ENCODE results near the gene FKBP1A. TPM values are rescaled to one million over a fixed set of nuclear protein-coding genes. Genes with fewer than 3 reads are reported as not detected.

Gene FKBP1A
- total and polyA plus RNA-seq, 9 of the 15 experiments (the other 6 are each of a cell fraction or from before 2014, with no cell fraction given) = 48.8 to 502 (median 89.6) TPM

DNA sequence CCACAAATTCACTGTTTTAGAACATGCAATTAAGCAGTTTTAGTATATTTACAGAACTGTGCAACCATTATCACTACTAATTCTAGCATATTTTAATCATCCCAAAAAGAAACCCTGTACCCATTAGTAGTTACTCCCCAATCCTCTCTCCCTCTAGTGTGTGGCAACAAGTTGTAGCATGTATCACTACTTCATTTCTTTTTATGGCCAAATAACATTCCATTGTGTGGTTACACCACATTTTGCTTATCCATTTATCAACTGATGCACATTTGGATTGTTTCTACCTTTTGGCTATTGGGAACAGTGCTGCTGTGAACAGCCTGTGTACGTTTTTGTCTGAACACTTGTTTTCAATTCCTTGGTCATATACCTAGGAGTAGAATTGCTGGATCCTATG, 31.5 kb upstream of the FKBP1A start:
- no TSS peak for BruUV-seq (replicated peaks)
- Histone ChIP-seq H3K36me3 (ENCODE audit: control insufficient read depth, insufficient read depth, low read length) (no peaks in the 10 kb centered on the region), H3K4me1 (replicated peaks in 1 of 2; ENCODE audit: control insufficient read depth in 2 of 2, insufficient read depth in 2 of 2, low read length in 2 of 2) (peaks cover 7 to 22% of the 10 kb centered on the region in 2 experiments; a peak in 3 of 5 replicates), H2AFZ (ENCODE audit: low read depth, low read length) (no peak overlapping the region), H3K79me2 (ENCODE audit: control insufficient read depth, insufficient read depth, low read length) (no peaks in the 10 kb centered on the region), H3K4me3 (no peak overlapping the region), H3K9me1 (ENCODE audit: control insufficient read depth, insufficient read depth, low read length) (no peaks in the 10 kb centered on the region), H3K9me3 (replicated peaks; ENCODE audit: control insufficient read depth, insufficient read depth, low read depth, low read length) (no peaks in the 10 kb centered on the region), H3K9ac (ENCODE audit: insufficient read depth in 1 of 2, low read depth in 2 of 2, low read length in 2 of 2) (no peak overlapping the region), H4K20me1 (replicated peaks; ENCODE audit: control insufficient read depth, insufficient read depth, low read length) (no peaks in the 10 kb centered on the region), H3K27me3 (ENCODE audit: control insufficient read depth in 2 of 2, insufficient read depth in 2 of 2, low read length in 2 of 2) (no peaks in the 10 kb centered on the region), H3K27ac (ENCODE audit: extremely low read depth, low read depth, low read length) (no peak overlapping the region), H3K4me2 (ENCODE audit: insufficient read depth, low read length) (peak overlapping the region; percentile 5; the same call in 1 of the 2 replicates)
- DNase-seq (ENCODE audit: extremely low read depth in 1 of 4, low spot score in 3 of 4) (no peak), FAIRE-seq (no peak), ATAC-seq (no peak)
- ChIA-PET POLR2A (interaction anchor here (0.7 to 0.8 kb wide), 2 partner anchors 20 to 38 kb away, joined by 3 to 5 read pairs; no protein-coding TSS in a partner anchor), CTCF (ENCODE audit: low intra/inter-chr PET ratio) (interaction anchor here (1.0 kb wide), 1 partner anchor 79 kb away, joined by 11 read pairs; no protein-coding TSS in a partner anchor)
- intact Hi-C loops (cut with micrococcal nuclease) = loop anchor here (1.0 kb wide), 1 partner anchor 13 kb away; no protein-coding TSS in a partner anchor
- WGBS (ENCODE audit: insufficient coverage, low coverage, missing lambda C conversion rate) = 7% methylated on average over 1 of the region's 1 CpG
- in situ Hi-C loops (cut with MboI) = no loop called here
- TF ChIP-seq, protein P1, sequence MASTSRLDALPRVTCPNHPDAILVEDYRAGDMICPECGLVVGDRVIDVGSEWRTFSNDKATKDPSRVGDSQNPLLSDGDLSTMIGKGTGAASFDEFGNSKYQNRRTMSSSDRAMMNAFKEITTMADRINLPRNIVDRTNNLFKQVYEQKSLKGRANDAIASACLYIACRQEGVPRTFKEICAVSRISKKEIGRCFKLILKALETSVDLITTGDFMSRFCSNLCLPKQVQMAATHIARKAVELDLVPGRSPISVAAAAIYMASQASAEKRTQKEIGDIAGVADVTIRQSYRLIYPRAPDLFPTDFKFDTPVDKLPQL (IDR thresholded peaks at IDR 0.05; ENCODE audit: extremely low read depth, insufficient read length) = no peak
- TF ChIP-seq, protein P2, sequence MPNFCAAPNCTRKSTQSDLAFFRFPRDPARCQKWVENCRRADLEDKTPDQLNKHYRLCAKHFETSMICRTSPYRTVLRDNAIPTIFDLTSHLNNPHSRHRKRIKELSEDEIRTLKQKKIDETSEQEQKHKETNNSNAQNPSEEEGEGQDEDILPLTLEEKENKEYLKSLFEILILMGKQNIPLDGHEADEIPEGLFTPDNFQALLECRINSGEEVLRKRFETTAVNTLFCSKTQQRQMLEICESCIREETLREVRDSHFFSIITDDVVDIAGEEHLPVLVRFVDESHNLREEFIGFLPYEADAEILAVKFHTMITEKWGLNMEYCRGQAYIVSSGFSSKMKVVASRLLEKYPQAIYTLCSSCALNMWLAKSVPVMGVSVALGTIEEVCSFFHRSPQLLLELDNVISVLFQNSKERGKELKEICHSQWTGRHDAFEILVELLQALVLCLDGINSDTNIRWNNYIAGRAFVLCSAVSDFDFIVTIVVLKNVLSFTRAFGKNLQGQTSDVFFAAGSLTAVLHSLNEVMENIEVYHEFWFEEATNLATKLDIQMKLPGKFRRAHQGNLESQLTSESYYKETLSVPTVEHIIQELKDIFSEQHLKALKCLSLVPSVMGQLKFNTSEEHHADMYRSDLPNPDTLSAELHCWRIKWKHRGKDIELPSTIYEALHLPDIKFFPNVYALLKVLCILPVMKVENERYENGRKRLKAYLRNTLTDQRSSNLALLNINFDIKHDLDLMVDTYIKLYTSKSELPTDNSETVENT (CRISPR knock-in tag; IDR thresholded peaks at IDR 0.05) = no peak
- TF ChIP-seq JUND (IDR thresholded peaks at IDR 0.05; ENCODE audit: borderline replicate concordance, low read depth, low read length) (no peak), JUND (tag; IDR thresholded peaks at IDR 0.05; ENCODE audit: borderline replicate concordance, low read depth, low read length) (no peak), SRF (CRISPR knock-in tag; IDR thresholded peaks at IDR 0.05) (no peak), CSDE1 (IDR thresholded peaks at IDR 0.05) (no peak), RBFOX2 (IDR thresholded peaks at IDR 0.05; ENCODE audit: low read depth, low read length) (no peak), SNRNP70 (optimal IDR thresholded peaks at IDR 0.05; ENCODE audit: low read depth, low read length) (no peak), ZNF253 (CRISPR knock-in tag; conservative IDR thresholded peaks at IDR 0.05) (no peak), CREB3L1 (IDR thresholded peaks at IDR 0.05; ENCODE audit: borderline replicate concordance, low read depth) (no peak), ZBTB1 (CRISPR knock-in tag; IDR thresholded peaks at IDR 0.05; ENCODE audit: borderline replicate concordance, low read depth) (no peak), ZNF282 (CRISPR knock-in tag; IDR thresholded peaks at IDR 0.05) (no peak), ZBTB5 (IDR thresholded peaks at IDR 0.05) (no peak), SAFB (IDR thresholded peaks at IDR 0.05; ENCODE audit: borderline replicate concordance, low read depth, low read length) (no peak), ZNF583 (CRISPR knock-in tag; IDR thresholded peaks at IDR 0.05) (no peak), CHD2 (IDR thresholded peaks at IDR 0.05; ENCODE audit: low read depth, low read length) (no peak), SRSF1 (IDR thresholded peaks at IDR 0.05; ENCODE audit: low read depth, low read length) (no peak)

All from K562 (cell line).